8988T (cell line): ENCODE data around the gene ACTL10.
"Not testable (repeated sequence)": the region's sequence is repeated elsewhere in the genome, so short reads cannot be mapped to it uniquely, and the experiment has no call there.

Source experiments
- DNase-seq: peaks from one replicate; pipeline ENCODE4 v3.0.0; 2011

Gene ACTL10

DNA sequence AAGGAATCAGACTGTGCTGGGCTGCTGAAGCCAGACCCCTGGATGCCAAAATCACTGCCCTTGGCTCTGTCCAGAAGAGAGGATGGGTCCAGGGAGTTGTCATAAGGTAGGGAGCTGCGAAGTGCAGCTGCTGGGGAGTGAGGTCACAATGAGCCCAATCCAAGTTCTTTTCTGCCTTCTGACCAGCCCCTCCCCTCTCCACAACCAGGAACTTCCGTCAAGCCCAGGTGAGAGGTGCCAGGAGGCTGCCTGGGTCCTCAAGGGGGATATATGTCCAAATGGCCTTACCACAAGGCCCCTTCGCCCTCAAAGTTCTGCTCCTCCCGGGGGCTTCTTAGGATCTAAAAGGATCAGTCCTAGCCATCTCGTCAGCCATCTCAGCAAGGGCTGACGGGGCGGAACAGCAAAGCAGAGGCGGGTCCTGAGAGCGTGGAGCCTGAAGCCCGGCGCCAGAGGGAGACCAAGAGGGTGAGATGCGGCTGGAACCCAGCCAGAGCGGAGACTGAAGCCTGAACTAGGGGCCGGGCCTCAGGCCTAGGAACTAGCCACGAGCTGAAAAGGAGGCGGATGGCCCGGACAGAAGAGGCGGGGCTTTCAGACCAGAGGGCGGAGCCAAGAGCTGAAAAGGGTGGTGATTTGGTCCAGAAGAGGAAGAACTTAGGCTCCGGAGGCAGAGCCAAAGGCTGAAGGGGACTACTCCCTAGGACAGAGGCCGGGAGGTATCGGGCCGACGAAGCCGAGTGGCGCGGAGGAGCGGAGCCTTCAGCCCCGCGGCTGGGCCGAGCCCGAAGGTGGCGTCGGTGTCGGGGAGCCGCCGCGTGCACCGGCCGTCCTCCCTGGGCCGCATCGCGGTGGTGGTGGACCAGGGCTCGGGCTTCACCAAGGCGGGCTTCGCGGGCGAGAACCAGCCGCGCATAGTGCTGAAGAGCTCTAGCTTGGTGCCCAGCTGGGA is at the start of gene ACTL10:
TSS of gene ACTL10 (plus strand) at position 651 of the 952 bp plus-strand sequence. CDS start 555 bp downstream, outside the sequence.
- DNase-seq: peak; percentile 77

GRCh38 chr20:33621717-33622400 is 44.9 kb upstream of the ACTL10 start:
- DNase-seq: no peak

- no peak for DNase-seq
Measured at GRCh38 chr20:33622705-33623365, 43.9 kb upstream of the ACTL10 start.

DNA sequence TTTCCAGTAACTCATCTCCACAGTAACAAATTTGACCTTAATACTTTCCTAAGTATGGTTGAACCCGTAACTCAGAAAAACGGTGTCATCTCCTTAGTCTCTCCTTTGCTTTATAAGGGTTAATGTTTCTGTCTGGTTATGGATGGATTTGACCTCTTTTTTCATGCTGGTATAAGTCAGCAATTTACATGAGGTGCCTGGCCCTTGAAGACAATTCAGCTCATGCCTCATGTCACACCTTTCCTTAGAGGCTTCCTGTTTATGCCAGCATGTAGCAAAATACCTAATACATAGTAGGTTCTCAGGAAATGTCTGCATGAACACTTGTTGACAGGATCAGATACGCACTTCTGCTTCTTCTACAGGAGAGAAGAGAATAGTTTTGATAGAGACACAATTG is 42.3 kb upstream of the ACTL10 start:
- DNase-seq: no peak

- no peak for DNase-seq
Measured at GRCh38 chr20:33626190-33626589, 40.6 kb upstream of the ACTL10 start.

DNA sequence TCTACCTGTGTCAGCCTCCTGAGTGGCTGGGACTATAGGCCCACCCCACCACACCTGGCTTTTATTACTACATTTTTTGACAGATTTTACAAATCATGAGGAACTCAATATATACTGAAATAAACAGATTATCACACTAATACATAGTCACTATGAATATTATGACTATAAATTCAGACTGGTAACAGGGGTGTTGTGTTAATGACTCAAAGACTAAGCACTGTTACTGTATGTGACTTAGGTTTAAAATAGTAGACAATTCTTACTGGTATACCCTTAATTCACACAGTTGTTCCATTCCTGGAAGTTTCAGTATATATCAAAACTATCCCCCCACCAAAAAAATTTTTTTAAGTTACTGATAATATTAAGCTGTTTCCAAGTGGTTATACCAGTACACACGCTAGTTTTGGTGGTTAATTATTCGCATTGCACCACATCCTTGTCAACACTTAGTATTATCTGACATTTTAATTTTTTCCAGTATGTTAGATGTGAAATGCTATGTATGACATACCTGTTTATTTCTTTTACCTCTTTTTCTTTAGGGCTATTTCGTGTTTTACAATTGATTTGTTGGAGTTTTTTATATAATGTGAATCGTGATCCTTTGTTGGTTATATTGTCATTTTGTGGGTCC is 39.0 kb upstream of the ACTL10 start:
- no peak for DNase-seq

DNA sequence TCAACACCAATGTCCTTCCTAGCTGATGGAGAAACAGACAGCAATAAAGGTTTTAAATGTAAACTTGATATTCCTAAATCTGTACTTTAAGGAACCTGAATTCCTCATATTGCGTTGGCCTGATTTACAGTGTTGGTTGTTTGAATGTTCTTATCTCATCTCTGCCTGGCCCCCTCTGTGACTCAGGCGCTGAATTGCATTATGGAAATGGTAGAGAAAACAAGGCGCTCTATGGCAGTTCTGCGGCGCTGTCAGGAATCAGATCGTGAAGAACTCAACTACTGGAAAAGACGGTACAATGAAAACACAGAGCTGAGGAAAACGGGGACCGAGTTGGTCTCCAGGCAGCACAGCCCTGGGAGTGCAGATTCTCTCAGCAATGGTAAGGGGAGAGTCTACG is 37.2 kb upstream of the ACTL10 start:
- DNase-seq: no peak

DNA sequence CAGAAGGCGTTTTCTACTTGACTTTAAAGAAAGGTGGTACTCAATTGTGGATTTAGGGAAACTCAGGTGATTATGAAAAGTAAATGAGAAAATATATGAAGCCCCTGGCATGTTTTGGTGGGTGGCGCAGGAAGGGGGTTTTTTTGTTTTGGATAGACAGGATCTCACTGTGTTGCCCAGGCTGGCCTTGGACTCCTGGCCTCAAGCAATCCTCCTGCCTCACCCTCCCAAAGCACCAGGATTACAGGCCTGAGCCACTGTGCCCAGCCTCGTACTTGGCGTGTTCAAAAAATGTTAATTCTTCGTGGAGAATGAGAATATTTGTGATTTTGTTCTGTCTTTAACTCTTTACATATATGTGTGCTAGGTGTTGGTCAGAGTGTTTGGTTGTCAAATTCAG is 36.8 kb upstream of the ACTL10 start:
- DNase-seq: no peak

DNA sequence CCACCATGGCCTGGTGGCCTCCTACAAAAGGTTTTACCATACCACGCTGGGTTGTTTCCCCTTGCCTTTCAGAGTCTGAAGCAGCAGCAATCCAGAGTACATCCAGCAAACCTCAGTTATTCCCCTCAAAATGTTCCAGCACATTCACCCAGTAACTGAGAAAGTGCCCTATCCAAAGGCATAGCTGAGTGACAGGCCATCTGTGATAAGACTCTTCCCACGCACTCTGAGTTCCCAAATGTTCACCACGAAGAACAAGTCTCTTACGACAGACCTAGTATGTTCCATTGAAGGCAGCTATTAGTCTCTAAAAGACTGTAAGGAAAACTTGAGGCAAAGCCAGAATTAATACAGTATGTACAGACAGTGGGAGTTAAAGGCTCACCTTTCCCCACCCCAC is 36.2 kb upstream of the ACTL10 start:
- DNase-seq: no peak

- DNase-seq: not testable (repeated sequence)
Measured at GRCh38 chr20:33631910-33632309, 34.8 kb upstream of the ACTL10 start.

- DNase-seq: no peak
Measured at GRCh38 chr20:33635341-33635740, 31.4 kb upstream of the ACTL10 start.

GRCh38 chr20:33636776-33637175 is 30.0 kb upstream of the ACTL10 start:
- DNase-seq: no peak

DNA sequence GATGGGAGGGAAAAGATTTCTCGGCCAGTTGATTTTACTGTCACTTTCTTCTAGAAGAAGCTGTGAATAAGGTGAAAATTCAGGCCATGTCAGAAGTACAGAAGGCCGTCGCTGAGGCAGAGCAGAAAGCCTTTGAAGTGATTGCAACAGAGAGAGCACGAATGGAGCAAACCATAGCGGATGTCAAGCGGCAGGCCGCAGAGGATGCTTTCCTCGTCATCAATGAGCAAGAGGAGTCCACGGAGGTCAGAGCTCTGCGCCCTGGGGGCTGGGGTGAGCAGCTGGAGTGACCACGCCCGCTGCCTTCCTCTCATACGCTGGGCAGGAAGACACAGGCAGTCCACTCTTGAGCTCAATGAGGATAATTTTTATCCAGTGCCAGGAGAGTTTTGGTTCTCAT is 26.5 kb upstream of the ACTL10 start:
- no peak for DNase-seq

GRCh38 chr20:33644313-33645071 is 22.3 kb upstream of the ACTL10 start:
- no peak for DNase-seq

DNA sequence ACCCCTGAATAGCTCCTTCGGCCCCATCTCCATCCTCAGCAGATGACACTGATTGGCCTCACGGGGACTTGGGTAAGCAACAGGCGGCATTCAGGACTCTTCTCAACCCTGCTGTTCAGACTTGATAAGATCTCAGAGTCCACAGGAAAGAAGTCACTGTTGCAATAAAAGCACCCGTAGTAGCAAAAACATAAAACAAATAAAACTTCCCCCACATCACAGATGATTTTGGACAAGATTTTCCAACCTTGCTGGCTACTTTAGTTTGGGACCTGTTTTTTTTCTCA is 21.7 kb upstream of the ACTL10 start:
- no peak for DNase-seq

- DNase-seq: no peak
Measured at GRCh38 chr20:33645396-33645795, 21.3 kb upstream of the ACTL10 start.

DNA sequence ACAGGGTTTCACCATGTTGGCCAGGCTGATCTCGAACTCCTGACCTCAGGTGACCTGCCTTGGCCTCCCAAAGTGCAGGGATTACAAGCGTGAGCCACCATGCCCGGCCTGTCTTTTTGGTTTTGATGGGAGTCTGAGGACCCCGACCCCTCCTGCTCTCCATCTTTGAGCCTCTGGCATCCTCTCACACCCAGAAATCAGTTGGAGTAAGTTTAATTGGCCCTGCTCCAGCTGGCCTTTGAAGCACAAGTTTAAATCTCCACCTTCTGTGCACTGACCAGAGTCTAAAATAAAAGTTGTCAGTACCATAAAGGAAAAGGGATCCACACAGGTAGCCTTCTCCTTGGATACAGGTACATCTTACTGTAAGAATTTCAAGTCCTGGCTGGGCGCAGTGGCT is 20.6 kb upstream of the ACTL10 start:
- no peak for DNase-seq

- DNase-seq: not testable (repeated sequence)
Measured at GRCh38 chr20:33646959-33647602, 19.7 kb upstream of the ACTL10 start.

- no peak for DNase-seq
Measured at GRCh38 chr20:33647603-33648395, 18.9 kb upstream of the ACTL10 start.

DNA sequence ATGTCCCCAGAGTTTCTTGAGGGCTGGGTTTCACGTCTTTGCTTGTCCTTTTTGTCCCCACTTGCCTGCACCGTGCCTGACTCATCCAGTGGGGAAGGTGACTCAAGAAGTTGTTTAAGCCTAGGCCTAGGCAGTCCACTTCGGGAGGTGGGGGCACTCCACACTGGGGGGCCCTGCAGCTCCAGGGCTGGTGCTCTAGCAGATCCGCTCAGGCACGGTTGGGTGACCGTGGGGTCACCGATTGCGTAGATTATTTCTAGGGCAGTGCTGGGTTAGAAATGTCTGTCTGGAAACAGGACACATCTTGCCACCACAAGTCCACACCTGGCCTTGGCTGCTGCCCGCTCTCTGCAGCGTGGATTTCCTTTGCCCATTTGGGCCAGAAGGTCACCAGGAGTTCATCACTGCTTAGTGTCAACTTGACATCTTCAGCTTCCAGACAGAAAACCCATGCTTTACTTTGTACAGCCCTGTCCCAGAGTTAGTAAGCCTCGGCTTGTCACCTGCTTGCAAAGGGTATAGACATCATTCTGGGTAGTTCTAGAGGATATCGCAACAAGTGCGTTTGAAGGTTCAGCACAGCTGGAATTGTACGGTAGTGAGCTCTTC is 18.2 kb upstream of the ACTL10 start:
- peak; percentile 13 for DNase-seq

DNA sequence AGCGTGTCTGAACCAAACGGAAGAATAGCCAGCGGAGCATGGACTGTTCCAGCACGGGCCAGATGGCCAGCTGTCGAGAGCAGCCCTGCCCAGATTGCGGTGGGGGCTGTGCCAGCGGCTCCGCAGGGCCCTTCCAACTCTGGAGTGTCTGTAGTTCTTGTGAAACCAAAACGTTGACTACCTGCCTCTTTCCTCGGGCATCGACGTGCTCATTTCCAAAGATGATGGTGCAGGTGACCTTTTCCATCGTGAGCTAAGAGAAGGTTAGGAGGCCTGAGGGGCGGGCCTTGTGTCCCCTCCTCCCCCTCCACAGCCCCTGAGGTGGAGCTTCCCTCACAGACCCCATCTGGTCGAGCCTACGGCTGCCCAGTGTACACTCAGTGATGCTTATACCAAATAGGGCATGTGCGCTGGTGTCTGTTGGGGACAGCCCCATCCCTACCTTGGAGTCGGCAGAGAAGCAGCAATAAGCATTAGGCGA is 17.5 kb upstream of the ACTL10 start:
- DNase-seq: no peak
